Activated naive CD4-positive, alpha-beta T cell treated with anti-CD3 and anti-CD28 coated beads, Interleukin-2, amount 50 U/mL, for 24 hours (primary cell): ENCODE results near the gene SPATA19.

ENCODE experiments used
- H3K27ac Mint-ChIP-seq: one replicate; pipeline ENCODE4 v1.8.0; 2021; ENCODE audit warnings: mild to moderate bottlenecking, mixed read lengths
- H3K27me3 Mint-ChIP-seq: one replicate; pipeline ENCODE4 v1.8.0; 2021; ENCODE audit warnings: mixed read lengths
- H3K36me3 Mint-ChIP-seq: one replicate; pipeline ENCODE4 v1.8.0; 2021; ENCODE audit warnings: mixed read lengths
- H3K4me1 Mint-ChIP-seq: one replicate; pipeline ENCODE4 v1.8.0; 2021; ENCODE audit warnings: mixed read lengths
- H3K4me3 Mint-ChIP-seq: one replicate; pipeline ENCODE4 v1.8.0; 2021; ENCODE audit warnings: mild to moderate bottlenecking, mixed read lengths
- H3K9me3 Mint-ChIP-seq: one replicate; pipeline ENCODE4 v1.8.0; 2021; ENCODE audit warnings: mixed read lengths

The SPATA19 gene

DNA sequence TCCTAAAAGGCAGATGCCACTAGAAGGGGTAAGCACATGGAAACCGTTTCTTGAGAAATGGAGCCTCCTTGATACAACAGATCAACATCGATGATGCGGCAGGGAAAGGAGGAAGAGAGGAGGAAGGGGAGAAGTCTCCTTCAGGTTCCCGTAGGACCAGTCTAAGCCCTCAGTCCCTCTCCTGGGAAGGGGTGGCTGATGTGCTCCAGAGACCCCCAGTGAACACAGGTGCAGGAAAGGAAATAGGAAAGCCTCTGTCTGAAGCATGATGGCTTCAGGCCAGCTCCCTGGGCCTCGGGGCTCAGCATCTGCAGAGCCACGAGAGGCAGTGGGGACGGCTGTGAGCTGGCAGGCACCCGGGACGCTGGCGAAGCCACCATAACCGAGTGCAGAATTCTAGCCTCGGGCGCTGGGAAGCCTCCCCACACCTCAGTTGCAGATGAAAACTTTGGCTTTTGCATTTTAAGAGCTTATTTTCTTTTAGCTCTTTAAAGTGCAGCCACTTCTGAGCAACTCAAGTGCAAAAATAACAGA is 1.8 kb downstream of the SPATA19 start:
- H3K27ac Mint-ChIP-seq = no peak overlapping the region
- H3K4me1 Mint-ChIP-seq = no peaks in the 10 kb centered on the region
- peaks cover 8% of the 10 kb centered on the region for H3K27me3 Mint-ChIP-seq
- H3K36me3 Mint-ChIP-seq = no peaks in the 10 kb centered on the region
- H3K9me3 Mint-ChIP-seq = no peaks in the 10 kb centered on the region
- no peak overlapping the region for H3K4me3 Mint-ChIP-seq

DNA sequence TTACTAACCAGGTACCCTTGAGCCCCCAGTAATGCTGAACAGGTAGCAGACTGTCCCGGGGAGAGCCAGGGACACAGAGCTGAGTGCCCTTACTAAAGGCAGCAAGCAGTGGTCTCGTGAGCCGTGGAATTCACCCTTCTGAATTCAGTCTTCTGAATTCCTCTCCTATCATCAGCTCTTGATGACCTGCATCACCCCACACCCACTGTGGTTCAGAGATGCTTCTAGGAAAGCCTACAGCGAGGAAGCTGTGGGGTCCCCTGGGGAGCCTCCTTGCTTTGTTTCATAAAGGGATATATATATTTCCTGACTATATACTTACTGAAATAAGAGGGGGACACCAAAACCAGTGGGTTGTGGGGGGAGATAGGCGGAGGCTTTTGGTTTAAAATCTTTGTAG is 2.6 kb downstream of the SPATA19 start:
- Mint-ChIP-seq H3K4me1 (no peaks in the 10 kb centered on the region), H3K4me3 (no peak overlapping the region), H3K27ac (no peak overlapping the region), H3K36me3 (no peaks in the 10 kb centered on the region), H3K27me3 (peaks cover 6% of the 10 kb centered on the region), H3K9me3 (no peaks in the 10 kb centered on the region)

- no peaks in the 10 kb centered on the region for H3K36me3 Mint-ChIP-seq
- H3K27ac Mint-ChIP-seq = no peak overlapping the region
- H3K9me3 Mint-ChIP-seq = no peaks in the 10 kb centered on the region
- H3K27me3 Mint-ChIP-seq = peaks cover 7% of the 10 kb centered on the region
- no peak overlapping the region for H3K4me3 Mint-ChIP-seq
- H3K4me1 Mint-ChIP-seq = no peaks in the 10 kb centered on the region
Measured at GRCh38 chr11:133842053-133842452, 3.3 kb downstream of the SPATA19 start.

DNA sequence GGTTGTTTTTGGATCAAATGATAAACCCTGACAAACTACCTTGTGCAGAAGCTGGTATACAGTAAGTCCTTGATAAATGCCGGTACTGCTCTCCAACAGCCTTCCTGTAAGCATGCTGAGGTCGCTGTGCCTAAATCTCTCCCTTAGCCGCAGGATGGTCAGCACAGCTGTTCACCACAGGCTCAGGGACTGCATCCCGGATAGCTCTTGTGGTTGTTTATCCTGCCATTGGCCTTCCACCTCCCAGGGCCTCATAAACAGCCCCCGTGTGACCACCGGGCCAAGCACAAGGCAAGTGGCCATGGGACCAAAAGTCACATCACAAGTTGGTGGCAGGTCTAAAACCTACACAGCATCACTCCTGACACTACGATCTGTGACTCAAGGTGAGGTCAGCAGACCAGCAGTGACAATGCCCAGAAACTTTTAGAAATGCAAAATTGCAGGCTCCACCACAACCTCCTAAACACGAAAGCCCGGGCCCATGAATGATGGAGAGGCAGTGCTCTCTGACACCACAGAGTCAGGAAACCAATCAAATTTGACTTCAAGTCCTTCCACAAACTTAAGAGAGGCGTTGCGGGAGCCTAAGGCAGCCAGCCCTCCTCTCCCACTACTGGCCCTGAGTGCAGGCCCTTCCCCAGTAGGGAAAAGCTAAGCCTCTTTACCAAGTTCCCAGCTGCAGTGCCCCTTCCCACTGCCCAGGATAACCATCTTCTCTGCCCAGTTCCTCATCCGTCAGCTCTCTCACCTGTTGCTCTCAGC is 3.9 kb downstream of the SPATA19 start:
- Mint-ChIP-seq H3K27ac (no peak overlapping the region), H3K4me1 (no peaks in the 10 kb centered on the region), H3K36me3 (no peaks in the 10 kb centered on the region), H3K9me3 (no peaks in the 10 kb centered on the region), H3K4me3 (no peak overlapping the region), H3K27me3 (peaks cover 10% of the 10 kb centered on the region)

GRCh38 chr11:133840479-133840941 is 4.8 kb downstream of the SPATA19 start:
- Mint-ChIP-seq H3K27me3 (peaks cover 14% of the 10 kb centered on the region), H3K4me3 (no peak overlapping the region), H3K27ac (no peak overlapping the region)

GRCh38 chr11:133835593-133836548 is 9.4 kb downstream of the SPATA19 start:
- Mint-ChIP-seq H3K27me3 (peaks cover 17% of the 10 kb centered on the region), H3K4me3 (no peak overlapping the region), H3K4me1 (peaks cover 4% of the 10 kb centered on the region), H3K36me3 (no peaks in the 10 kb centered on the region), H3K27ac (no peak overlapping the region), H3K9me3 (no peaks in the 10 kb centered on the region)

More at GRCh38 chr11:133840479-133840941, 4.8 kb downstream of the SPATA19 start:
- H3K4me1 Mint-ChIP-seq = no peaks in the 10 kb centered on the region
- H3K9me3 Mint-ChIP-seq = no peaks in the 10 kb centered on the region
- no peaks in the 10 kb centered on the region for H3K36me3 Mint-ChIP-seq

DNA sequence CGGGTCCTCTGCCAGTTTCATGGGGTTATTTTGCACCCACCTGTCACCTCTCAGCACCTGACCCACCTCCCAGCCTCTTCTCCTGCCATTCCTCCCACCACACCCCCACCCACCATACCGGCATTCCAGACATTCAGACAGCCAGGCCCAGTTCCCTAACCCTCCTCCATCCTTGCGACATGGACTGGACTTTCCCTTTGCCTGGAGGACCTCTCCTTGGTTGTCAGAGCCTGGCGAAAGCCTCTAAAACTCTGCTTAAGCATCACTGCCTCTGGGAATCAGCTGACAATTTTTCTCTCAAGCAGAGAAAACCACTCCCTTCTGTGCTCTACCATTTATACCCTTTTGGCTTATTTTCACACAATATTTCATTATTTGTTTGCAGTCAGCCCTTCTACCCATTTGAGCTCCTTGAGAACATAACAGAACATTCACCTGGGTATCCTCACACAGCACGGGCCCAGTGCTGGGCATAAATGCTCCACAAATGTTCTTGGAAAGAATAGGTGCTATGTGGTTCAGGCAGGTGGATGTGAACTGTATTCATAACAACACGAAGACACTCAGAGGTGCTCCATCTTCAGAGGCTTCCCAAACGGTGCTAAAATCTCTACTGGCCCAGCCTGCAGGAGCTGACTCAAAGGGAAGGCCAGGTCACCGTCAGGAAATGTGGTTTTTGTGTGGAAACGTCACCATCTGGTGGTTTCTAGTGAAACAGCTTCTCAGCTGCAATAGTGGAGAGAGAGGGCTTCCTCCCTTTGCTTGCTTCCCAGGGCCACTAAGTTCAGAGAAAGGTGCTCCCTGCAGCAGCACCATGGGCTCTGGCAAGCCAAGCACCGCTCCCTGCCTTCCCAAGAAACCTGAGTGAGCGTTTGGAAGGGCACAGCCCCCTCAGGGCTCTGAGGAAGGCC is 10.4 kb downstream of the SPATA19 start:
- Mint-ChIP-seq H3K4me1 (peaks cover 4% of the 10 kb centered on the region), H3K9me3 (no peaks in the 10 kb centered on the region), H3K36me3 (no peaks in the 10 kb centered on the region), H3K27ac (peak overlapping the region; percentile 52), H3K27me3 (peaks cover 17% of the 10 kb centered on the region), H3K4me3 (no peak overlapping the region)

DNA sequence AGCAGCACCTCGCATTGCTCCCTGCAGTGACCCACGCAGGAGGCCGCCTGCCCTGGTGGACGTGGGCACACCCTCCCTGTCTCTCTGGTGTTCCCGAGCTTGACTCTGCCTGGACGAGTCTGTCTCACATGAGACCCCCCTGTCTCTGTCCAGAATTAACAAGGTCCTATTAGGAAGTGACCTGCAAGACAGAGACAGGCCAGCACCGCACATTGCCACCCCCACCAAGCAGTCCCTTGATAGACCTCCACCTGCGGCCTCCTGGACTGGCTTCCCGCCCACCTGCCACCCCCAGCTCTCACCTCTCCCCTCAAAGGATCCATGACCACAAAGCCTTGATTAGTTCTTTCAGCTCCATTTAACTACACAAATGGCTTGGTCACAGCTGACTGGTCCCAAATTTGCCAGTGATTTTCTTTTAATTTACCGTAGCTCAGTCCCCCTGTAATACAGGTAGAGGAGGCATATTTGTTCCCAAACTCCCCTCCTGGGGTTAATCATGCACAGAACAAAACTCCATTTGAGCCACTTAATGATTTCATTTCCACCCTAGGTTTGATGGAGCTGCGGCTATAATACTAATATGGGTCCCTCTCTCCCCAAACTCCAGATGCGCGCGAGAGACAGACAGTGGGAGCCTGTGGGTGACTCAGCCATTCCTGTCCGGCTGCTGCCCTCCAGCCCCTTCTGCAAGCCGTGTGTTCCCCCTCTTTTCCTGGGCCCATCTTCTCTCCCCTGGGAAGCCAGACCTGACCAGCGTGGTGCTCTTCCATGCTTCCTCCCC is 11.2 kb downstream of the SPATA19 start:
- H3K27me3 Mint-ChIP-seq = peaks cover 19% of the 10 kb centered on the region
- H3K27ac Mint-ChIP-seq = no peak overlapping the region
- no peaks in the 10 kb centered on the region for H3K9me3 Mint-ChIP-seq
- no peaks in the 10 kb centered on the region for H3K36me3 Mint-ChIP-seq
- peaks cover 4% of the 10 kb centered on the region for H3K4me1 Mint-ChIP-seq
- H3K4me3 Mint-ChIP-seq = no peak overlapping the region

- no peaks in the 10 kb centered on the region for H3K36me3 Mint-ChIP-seq
- no peak overlapping the region for H3K4me3 Mint-ChIP-seq
- H3K9me3 Mint-ChIP-seq = no peaks in the 10 kb centered on the region
- H3K27ac Mint-ChIP-seq = peak overlapping the region; percentile 12
- peaks cover 19% of the 10 kb centered on the region for H3K27me3 Mint-ChIP-seq
- peaks cover 4% of the 10 kb centered on the region for H3K4me1 Mint-ChIP-seq
Measured at GRCh38 chr11:133832991-133833897, 12.1 kb downstream of the SPATA19 start.

- peaks cover 4% of the 10 kb centered on the region for H3K4me1 Mint-ChIP-seq
- H3K4me3 Mint-ChIP-seq = no peak overlapping the region
- no peaks in the 10 kb centered on the region for H3K36me3 Mint-ChIP-seq
- H3K9me3 Mint-ChIP-seq = no peaks in the 10 kb centered on the region
- no peak overlapping the region for H3K27ac Mint-ChIP-seq
- H3K27me3 Mint-ChIP-seq = peaks cover 19% of the 10 kb centered on the region
Measured at GRCh38 chr11:133832096-133832990, 13.0 kb downstream of the SPATA19 start.

- Mint-ChIP-seq H3K4me1 (peaks cover 4% of the 10 kb centered on the region), H3K9me3 (no peaks in the 10 kb centered on the region), H3K27ac (no peak overlapping the region), H3K36me3 (no peaks in the 10 kb centered on the region), H3K27me3 (peaks cover 11% of the 10 kb centered on the region), H3K4me3 (no peak overlapping the region)
Measured at GRCh38 chr11:133830931-133831907, 14.1 kb downstream of the SPATA19 start.

- no peaks in the 10 kb centered on the region for H3K36me3 Mint-ChIP-seq
- H3K27me3 Mint-ChIP-seq = peaks cover 6% of the 10 kb centered on the region
- H3K4me1 Mint-ChIP-seq = no peaks in the 10 kb centered on the region
- no peak overlapping the region for H3K4me3 Mint-ChIP-seq
- H3K27ac Mint-ChIP-seq = no peak overlapping the region
- H3K9me3 Mint-ChIP-seq = no peaks in the 10 kb centered on the region
Measured at GRCh38 chr11:133829566-133829965, 15.7 kb downstream of the SPATA19 start.
